ENCODE data around the gene COX6A2.

Gene COX6A2

DNA sequence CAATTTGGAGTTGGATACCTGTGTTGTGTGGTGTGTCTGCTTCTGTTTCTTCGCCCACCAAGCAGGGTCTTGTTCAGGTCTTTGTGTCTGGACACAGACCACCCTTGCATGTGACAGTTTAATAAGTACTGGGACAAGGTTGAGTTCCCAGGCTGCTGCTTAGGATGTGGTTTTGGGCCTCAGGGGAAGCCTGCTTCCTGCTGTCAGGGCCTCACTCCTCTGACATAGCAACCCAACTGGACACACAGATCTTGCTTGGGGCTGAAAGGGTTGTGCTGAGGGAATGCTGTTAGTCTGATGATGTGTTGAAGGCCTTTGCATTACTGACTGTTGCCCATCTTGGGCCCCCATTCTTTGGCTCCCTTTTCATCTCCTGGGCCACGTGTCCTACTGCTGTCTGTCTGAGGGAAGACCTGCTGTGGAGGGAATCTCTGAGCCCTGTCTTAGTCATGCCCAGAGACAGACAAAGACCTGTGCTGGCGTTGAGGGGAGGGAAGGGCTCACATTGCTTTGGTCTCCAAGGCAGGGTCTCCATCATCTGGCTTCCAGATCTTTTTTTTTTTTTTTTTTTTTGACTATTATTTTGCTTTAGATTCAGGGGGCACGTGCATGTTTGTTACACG, 39.1 kb upstream of the COX6A2 start:
- no peak overlapping the region for H3K4me3 ChIP-seq (replicated peaks; ENCODE audit: low read depth, low read length)
- no peak for DNase-seq (ENCODE audit: extremely low read depth, low read depth)
- TF ChIP-seq, protein P1, sequence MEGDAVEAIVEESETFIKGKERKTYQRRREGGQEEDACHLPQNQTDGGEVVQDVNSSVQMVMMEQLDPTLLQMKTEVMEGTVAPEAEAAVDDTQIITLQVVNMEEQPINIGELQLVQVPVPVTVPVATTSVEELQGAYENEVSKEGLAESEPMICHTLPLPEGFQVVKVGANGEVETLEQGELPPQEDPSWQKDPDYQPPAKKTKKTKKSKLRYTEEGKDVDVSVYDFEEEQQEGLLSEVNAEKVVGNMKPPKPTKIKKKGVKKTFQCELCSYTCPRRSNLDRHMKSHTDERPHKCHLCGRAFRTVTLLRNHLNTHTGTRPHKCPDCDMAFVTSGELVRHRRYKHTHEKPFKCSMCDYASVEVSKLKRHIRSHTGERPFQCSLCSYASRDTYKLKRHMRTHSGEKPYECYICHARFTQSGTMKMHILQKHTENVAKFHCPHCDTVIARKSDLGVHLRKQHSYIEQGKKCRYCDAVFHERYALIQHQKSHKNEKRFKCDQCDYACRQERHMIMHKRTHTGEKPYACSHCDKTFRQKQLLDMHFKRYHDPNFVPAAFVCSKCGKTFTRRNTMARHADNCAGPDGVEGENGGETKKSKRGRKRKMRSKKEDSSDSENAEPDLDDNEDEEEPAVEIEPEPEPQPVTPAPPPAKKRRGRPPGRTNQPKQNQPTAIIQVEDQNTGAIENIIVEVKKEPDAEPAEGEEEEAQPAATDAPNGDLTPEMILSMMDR (IDR thresholded peaks at IDR 0.05; ENCODE audit: low read depth, low read length, missing control alignments), result no peak

DNA sequence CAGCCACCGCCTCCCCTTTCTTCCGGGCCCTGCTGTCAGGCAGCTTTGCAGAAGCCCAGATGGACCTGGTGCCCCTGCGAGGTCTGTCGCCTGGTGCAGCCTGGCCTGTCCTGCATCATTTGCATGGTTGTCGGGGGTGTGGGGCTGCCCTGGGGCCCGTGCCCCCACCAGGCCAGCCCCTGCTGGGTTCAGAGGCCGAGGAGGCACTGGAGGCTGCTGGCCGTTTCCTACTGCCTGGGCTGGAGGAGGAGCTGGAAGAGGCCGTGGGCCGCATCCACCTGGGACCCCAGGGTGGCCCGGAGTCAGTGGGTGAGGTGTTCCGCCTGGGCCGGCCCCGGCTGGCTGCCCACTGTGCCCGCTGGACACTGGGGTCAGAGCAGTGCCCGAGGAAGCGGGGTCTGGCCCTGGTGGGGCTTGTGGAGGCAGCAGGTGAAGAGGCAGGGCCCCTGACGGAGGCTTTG, 38.3 kb upstream of the COX6A2 start:
- TF ChIP-seq, protein P1 (IDR thresholded peaks at IDR 0.05; ENCODE audit: low read depth, low read length, missing control alignments), result no peak
- no peak for DNase-seq (ENCODE audit: extremely low read depth, low read depth)
- H3K4me3 ChIP-seq (replicated peaks; ENCODE audit: low read depth, low read length), result no peak overlapping the region

DNA sequence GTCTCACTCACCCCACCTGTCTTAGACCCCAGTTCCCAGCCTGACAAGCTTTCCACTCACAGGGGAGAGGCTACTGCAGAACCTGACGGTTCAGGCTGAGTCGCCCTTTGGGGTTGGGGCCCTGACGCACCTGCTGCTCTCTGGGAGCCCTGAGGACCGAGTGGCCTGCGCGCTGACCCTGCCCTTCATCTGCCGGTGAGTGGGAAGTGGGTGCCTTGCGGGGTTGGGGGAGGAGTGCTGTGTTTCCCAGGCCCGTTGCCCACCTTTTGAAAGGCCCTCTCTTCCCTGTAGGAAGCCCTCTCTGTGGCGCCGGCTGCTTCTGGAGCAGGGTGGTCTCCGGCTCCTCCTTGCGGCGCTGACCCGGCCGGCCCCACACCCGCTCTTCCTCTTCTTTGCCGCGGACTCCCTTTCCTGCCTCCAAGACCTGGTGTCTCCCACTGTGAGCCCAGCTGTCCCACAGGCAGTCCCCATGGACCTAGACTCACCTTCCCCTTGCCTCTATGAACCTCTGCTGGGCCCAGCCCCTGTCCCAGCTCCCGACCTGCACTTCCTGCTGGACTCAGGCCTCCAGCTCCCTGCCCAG, 37.7 kb upstream of the COX6A2 start:
- DNase-seq (ENCODE audit: extremely low read depth, low read depth), result no peak
- H3K4me3 ChIP-seq (replicated peaks; ENCODE audit: low read depth, low read length), result no peak overlapping the region
- TF ChIP-seq, protein P1 (IDR thresholded peaks at IDR 0.05; ENCODE audit: low read depth, low read length, missing control alignments), result no peak

DNA sequence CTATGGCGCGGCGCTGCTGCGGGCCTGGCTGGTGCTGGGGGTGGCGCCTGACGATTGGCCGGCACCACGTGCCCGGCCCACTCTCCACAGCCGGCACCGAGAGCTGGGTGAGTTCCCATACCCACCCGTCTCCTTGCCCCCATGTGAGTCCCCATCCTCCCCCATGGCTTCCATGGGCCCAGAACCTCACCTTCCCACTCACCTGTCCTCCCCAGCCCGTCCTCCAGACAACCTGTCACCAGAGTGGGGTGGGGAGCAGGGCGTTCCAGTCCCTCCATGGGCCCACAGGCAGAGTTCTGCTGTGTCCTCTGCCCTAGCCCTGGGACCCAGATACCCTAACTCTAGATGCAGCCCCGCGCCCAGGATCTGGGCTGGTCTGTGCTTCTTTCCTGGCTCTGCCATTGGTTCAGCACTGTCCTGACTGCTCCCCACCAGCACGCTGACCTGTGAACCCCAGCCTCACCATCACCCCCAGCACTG, 36.7 kb upstream of the COX6A2 start:
- no peak overlapping the region for H3K4me3 ChIP-seq (replicated peaks; ENCODE audit: low read depth, low read length)
- DNase-seq (ENCODE audit: extremely low read depth, low read depth), result no peak
- TF ChIP-seq, protein P1 (IDR thresholded peaks at IDR 0.05; ENCODE audit: low read depth, low read length, missing control alignments), result no peak

DNA sequence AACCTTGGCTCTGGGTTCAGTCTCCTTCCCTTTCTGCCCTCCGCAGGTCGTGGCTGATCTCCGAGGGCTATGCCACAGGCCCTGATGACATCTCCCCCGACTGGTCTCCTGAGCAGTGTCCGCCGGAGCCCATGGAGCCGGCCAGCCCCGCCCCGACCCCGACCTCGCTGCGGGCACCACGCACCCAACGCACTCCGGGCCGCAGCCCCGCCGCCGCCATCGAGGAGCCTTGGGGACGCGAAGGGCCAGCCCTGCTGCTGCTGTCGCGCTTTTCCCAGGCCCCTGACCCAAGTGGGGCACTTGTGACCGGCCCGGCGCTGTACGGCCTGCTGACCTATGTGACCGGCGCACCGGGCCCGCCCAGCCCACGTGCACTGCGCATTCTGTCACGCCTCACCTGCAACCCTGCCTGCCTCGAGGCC, 36.2 kb upstream of the COX6A2 start:
- TF ChIP-seq, protein P1 (IDR thresholded peaks at IDR 0.05; ENCODE audit: low read depth, low read length, missing control alignments), result no peak
- H3K4me3 ChIP-seq (replicated peaks; ENCODE audit: low read depth, low read length), result no peak overlapping the region
- no peak for DNase-seq (ENCODE audit: extremely low read depth, low read depth)

DNA sequence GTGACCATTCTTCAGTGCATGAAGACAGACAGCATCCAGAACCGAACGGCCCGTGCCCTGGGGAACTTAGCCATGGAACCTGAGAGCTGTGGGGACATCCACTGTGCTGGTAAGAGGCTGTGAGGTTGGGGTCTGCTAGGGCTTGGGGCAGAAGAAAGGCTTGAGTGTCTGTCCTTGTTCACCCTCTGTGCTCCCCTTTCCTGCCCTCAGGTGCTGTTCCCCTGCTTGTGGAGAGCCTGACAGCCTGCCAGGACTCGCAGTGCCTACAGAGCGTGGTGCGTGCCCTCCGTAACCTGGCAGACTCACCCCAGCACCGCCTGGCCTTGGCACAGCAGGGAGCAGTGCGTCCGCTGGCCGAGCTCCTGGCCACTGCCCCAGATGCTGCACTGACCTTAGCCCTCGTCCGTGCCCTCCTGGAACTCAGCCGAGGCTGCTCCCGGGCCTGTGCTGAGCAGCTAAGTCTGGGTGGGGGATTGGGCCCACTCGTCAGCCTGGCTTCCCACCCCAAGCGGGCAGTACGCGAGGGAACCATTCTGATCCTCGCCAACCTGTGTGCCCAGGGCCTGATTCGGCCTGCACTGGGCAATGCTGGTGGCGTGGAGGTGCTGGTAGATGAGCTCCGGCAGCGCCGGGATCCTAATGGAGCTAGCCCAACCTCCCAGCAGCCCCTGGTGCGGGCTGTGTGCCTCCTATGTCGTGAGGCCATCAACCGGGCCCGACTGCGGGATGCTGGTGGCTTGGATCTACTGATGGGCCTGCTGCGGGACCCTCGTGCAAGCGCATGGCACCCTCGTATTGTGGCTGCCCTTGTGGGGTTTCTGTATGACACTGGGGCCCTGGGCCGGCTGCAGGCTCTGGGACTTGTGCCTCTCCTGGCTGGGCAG, 34.0 kb upstream of the COX6A2 start:
- no peak overlapping the region for H3K4me3 ChIP-seq (replicated peaks; ENCODE audit: low read depth, low read length)
- DNase-seq (ENCODE audit: extremely low read depth, low read depth), result no peak
- TF ChIP-seq, protein P1 (IDR thresholded peaks at IDR 0.05; ENCODE audit: low read depth, low read length, missing control alignments), result no peak
